NT2/D1 (cell line): ENCODE data around the gene RELN.

Experiments used
- DNase-seq: peaks from one replicate; pipeline ENCODE4 v3.0.0-alpha.2; 2011; ENCODE audit warnings: low read depth, low spot score
- H3K27me3 ChIP-seq: 2 replicates; pipeline ENCODE4 v1.6.0; 2011; ENCODE audit warnings: mild to moderate bottlenecking; ENCODE audit not compliant: insufficient read length, insufficient read depth
- H3K36me3 ChIP-seq: 2 replicates; pipeline ENCODE4 v1.6.1; 2011; ENCODE audit warnings: mild to moderate bottlenecking, low read length, mixed read lengths; ENCODE audit not compliant: insufficient read depth, insufficient read length
- H3K4me1 ChIP-seq: 2 replicates; pipeline ENCODE4 v1.5.1; 2011; ENCODE audit not compliant: insufficient read depth, insufficient read length
- H3K4me3 ChIP-seq: 2 replicates; pipeline ENCODE4 v1.5.1; 2011; ENCODE audit warnings: low read depth; ENCODE audit not compliant: insufficient read length
- H3K9ac ChIP-seq: 2 replicates; pipeline ENCODE4 v1.6.0; 2011; ENCODE audit warnings: low read depth; ENCODE audit not compliant: insufficient read length
- H3K9me3 ChIP-seq: 2 replicates; pipeline ENCODE4 v1.5.1; 2011; ENCODE audit warnings: mild to moderate bottlenecking, low read length; ENCODE audit not compliant: insufficient read depth
- SUZ12 ChIP-seq: IDR thresholded peaks from 2 replicates; pipeline ENCODE4 v1.6.1; 2011; ENCODE audit not compliant: insufficient read length, insufficient read depth; ENCODE audit errors: extremely low read depth
- YY1 ChIP-seq: IDR thresholded peaks from 2 replicates; pipeline ENCODE4 v1.6.1; 2011; ENCODE audit not compliant: insufficient read length, insufficient read depth
- ZNF274 ChIP-seq: IDR thresholded peaks from 2 replicates; pipeline ENCODE4 v1.6.1; 2011; ENCODE audit warnings: mild to moderate bottlenecking, low read depth, low read length

RELN gene

GRCh38 chr7:103856929-103857328 is 132.5 kb downstream of the RELN start:
- Histone ChIP-seq H3K9ac (no peak overlapping the region), H3K4me1 (no peaks in the 10 kb centered on the region), H3K27me3 (no peaks in the 10 kb centered on the region), H3K36me3 (no peaks in the 10 kb centered on the region), H3K9me3 (no peaks in the 10 kb centered on the region), H3K4me3 (no peak overlapping the region)
- TF ChIP-seq SUZ12 (no peak), ZNF274 (no peak), YY1 (no peak)
- DNase-seq: no peak

- H3K27me3 ChIP-seq: no peaks in the 10 kb centered on the region
- H3K9me3 ChIP-seq: no peaks in the 10 kb centered on the region
- TF ChIP-seq YY1 (no peak), SUZ12 (no peak), ZNF274 (no peak)
- no peak overlapping the region for H3K9ac ChIP-seq
- no peaks in the 10 kb centered on the region for H3K36me3 ChIP-seq
- no peak overlapping the region for H3K4me3 ChIP-seq
- no peak for DNase-seq
- H3K4me1 ChIP-seq: no peaks in the 10 kb centered on the region
These were observed 133.8 kb downstream of the RELN start for GRCh38 chr7:103855671-103856070.

DNA sequence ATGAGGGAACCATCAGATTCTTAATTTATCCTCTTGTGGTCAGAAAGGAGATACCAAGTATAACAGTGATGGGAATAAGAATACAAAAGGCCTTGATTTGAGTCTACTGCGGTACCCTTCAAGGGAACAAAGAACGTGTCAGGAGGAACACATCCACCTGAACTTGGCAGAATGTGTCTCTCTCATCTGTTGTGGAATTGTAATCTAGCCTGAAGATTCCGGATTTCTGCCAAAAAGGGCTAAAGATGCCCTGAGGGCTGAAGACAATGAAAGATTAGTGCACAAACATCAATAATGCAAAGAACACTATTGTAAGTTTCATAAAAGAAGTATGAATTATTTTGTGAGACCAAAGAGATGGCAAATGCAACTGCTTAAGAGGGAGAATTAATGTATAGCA is 134.8 kb downstream of the RELN start:
- no peak for DNase-seq
- Histone ChIP-seq H3K9ac (no peak overlapping the region), H3K36me3 (no peaks in the 10 kb centered on the region), H3K4me3 (no peak overlapping the region), H3K4me1 (no peaks in the 10 kb centered on the region), H3K27me3 (no peaks in the 10 kb centered on the region), H3K9me3 (no peaks in the 10 kb centered on the region)
- TF ChIP-seq ZNF274: no peak
- no peak for TF ChIP-seq YY1
- TF ChIP-seq SUZ12: no peak

DNA sequence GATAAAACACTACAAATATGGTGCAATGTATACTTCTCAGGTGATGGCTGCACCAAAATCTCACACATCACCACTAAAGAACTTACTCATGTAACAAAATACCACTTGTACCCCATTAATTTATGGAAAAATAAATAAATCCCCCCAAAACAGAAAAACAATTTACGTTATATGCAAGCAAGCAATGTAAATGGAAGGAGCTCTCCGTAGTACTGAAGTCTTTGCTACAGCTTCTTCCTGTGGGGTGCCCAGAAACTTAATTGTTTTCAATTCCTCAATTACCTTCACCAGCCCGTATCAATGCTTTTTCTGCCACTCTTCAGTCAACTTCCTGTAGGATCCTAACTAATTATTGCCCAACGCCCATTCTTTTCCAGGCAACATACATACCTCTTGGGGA is 138.1 kb downstream of the RELN start:
- peak; percentile 6 for DNase-seq
- Histone ChIP-seq H3K9ac (no peak overlapping the region), H3K36me3 (no peaks in the 10 kb centered on the region), H3K27me3 (no peaks in the 10 kb centered on the region), H3K4me3 (no peak overlapping the region), H3K9me3 (no peaks in the 10 kb centered on the region), H3K4me1 (no peaks in the 10 kb centered on the region)
- TF ChIP-seq SUZ12 (no peak), YY1 (no peak), ZNF274 (no peak)

DNA sequence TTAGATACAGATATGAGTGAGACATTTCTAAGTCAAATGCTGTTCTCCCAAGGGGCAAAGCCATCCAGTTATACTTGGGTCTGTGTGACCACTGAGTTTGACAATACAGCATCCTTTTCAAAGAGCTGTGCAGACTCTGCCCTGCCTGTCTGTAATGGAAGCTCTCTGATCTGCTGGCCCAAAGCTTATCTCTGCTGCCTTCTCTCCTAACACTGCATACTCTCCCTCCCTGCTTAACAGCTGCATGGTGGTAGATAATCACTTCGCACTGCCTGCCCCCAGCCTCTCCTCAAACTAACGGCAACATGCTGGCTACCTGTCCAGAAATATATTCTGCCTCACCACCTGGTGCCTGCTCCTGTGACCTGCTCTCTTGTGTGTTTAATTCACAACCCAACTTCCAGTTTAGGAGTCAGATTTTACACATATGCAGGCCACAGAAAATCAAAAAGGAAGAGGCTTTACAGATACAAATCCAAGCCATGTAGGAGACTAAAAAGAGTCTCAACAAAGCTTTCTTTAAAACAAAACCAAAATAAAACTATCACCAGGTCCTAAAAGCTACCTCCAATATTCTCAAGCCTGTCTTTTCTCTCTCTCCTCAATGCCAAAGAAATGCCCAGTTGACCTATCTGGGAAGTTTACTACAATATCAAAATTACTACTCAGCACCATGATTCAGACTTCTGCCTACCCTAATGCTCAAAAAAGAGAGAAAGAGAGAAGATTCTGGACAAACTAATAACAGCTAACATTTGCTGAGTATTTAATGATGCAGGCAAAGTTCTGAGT is 145.6 kb downstream of the RELN start:
- no peak overlapping the region for H3K9ac ChIP-seq
- H3K36me3 ChIP-seq: no peaks in the 10 kb centered on the region
- no peaks in the 10 kb centered on the region for H3K4me1 ChIP-seq
- no peak for DNase-seq
- TF ChIP-seq SUZ12 (no peak), YY1 (no peak), ZNF274 (no peak)
- H3K27me3 ChIP-seq: no peaks in the 10 kb centered on the region
- no peak overlapping the region for H3K4me3 ChIP-seq
- no peaks in the 10 kb centered on the region for H3K9me3 ChIP-seq

- Histone ChIP-seq H3K9me3 (no peaks in the 10 kb centered on the region), H3K4me3 (no peak overlapping the region), H3K9ac (no peak overlapping the region), H3K27me3 (no peaks in the 10 kb centered on the region), H3K4me1 (no peaks in the 10 kb centered on the region), H3K36me3 (no peaks in the 10 kb centered on the region)
- DNase-seq: no peak
- TF ChIP-seq ZNF274 (no peak), SUZ12 (no peak), YY1 (no peak)
These were observed 156.1 kb downstream of the RELN start for GRCh38 chr7:103833401-103833800.

DNA sequence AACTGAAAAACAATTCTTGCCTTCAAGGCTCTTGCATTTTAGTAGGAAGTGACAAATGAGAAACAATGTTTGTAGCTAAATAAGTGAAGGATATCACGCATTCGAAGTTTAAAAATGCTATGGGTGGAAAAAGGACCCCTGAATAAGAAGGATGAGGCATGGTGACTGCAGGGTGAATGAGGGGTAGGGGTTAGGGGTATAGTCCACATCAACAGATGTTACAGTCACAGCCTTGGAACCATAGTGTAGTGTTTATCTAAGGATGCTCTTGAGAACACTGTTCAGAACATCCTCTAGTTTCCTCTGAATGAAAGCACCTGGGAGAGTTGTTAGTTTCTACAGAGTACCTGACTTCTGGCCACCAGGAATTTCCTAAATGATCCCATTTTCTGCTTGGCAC is 157.0 kb downstream of the RELN start:
- Histone ChIP-seq H3K4me3 (no peak overlapping the region), H3K4me1 (no peaks in the 10 kb centered on the region), H3K27me3 (no peaks in the 10 kb centered on the region), H3K36me3 (no peaks in the 10 kb centered on the region), H3K9ac (no peak overlapping the region), H3K9me3 (no peaks in the 10 kb centered on the region)
- no peak for DNase-seq
- TF ChIP-seq SUZ12 (no peak), ZNF274 (no peak), YY1 (no peak)

- no peak for DNase-seq
- Histone ChIP-seq H3K27me3 (no peaks in the 10 kb centered on the region), H3K36me3 (no peaks in the 10 kb centered on the region), H3K4me1 (no peaks in the 10 kb centered on the region), H3K9me3 (no peaks in the 10 kb centered on the region), H3K9ac (no peak overlapping the region), H3K4me3 (no peak overlapping the region)
- TF ChIP-seq ZNF274 (no peak), YY1 (no peak), SUZ12 (no peak)
These were observed 165.2 kb downstream of the RELN start for GRCh38 chr7:103824251-103824650.
